NCI-H748 (cell line): ENCODE results near the gene PRPF31.

ENCODE experiments used
- DNase-seq: peaks from one replicate; lab custom pipeline; 2025; ENCODE audit not compliant: unreplicated experiment; lab: John Stamatoyannopoulos, UW

Gene PRPF31

GRCh38 chr19:54106716-54107115 is 8.8 kb upstream of the PRPF31 start:
- no peak for DNase-seq

- no peak for DNase-seq
Observed at GRCh38 chr19:54107876-54108490, 7.6 kb upstream of the PRPF31 start.

GRCh38 chr19:54108496-54108895 is 7.1 kb upstream of the PRPF31 start:
- DNase-seq, result no peak

- no peak for DNase-seq
Observed at GRCh38 chr19:54109651-54110050, 5.9 kb upstream of the PRPF31 start.

- peak; percentile 53 for DNase-seq
Observed at GRCh38 chr19:54114340-54115108, 1.0 kb upstream of the PRPF31 start.

GRCh38 chr19:54121259-54121658 is 5.7 kb downstream of the PRPF31 start:
- no peak for DNase-seq

- DNase-seq, result no peak
Observed at GRCh38 chr19:54123682-54124081, 8.1 kb downstream of the PRPF31 start.

- DNase-seq, result no peak
Observed at GRCh38 chr19:54124393-54124792, 8.8 kb downstream of the PRPF31 start.

GRCh38 chr19:54125713-54126112 is 10.2 kb downstream of the PRPF31 start:
- DNase-seq, result no peak

GRCh38 chr19:54127688-54128440 is 12.3 kb downstream of the PRPF31 start:
- no peak for DNase-seq

- no peak for DNase-seq
Observed at GRCh38 chr19:54128441-54128725, 12.8 kb downstream of the PRPF31 start.

GRCh38 chr19:54128796-54129616 is 13.5 kb downstream of the PRPF31 start:
- no peak for DNase-seq

GRCh38 chr19:54129617-54129996 is 14.1 kb downstream of the PRPF31 start:
- no peak for DNase-seq

GRCh38 chr19:54133312-54133956 is 17.9 kb downstream of the PRPF31 start:
- peak; percentile 39 for DNase-seq

GRCh38 chr19:54133957-54134590 is 18.5 kb downstream of the PRPF31 start:
- DNase-seq, result no peak

- DNase-seq, result peak; percentile 72
Observed at GRCh38 chr19:54136086-54136863, 20.7 kb downstream of the PRPF31 start.

- peak; percentile 100 for DNase-seq
Observed at GRCh38 chr19:54136864-54137698, 21.5 kb downstream of the PRPF31 start.

GRCh38 chr19:54137699-54138488 is 22.3 kb downstream of the PRPF31 start, which contains the start of gene CNOT3:
CNOT3 (plus strand) TSS chr19:54137762; CDS start chr19:54142979, 5,217 bp downstream.
- DNase-seq, result peak; percentile 48
